ENCODE measurements around the gene POLG. TPM values are rescaled to one million over a fixed set of nuclear protein-coding genes. Genes with fewer than 3 reads are reported as not detected.

The POLG gene
- total and polyA plus RNA-seq, 2 of the 13 experiments (the other 11 are each of a cell fraction or from before 2014, with no cell fraction given) = 26.6 to 35.5 TPM

- TF ChIP-seq TCF12 (IDR thresholded peaks at IDR 0.05) (no peak), TCF12 (CRISPR knock-in tag; IDR thresholded peaks at IDR 0.05) (no peak), GATAD2A (CRISPR knock-in tag; IDR thresholded peaks at IDR 0.05) (0 out of 2 replicates have a peak, but pooled peaks have one; percentile 18), MTA3 (CRISPR knock-in tag; IDR thresholded peaks at IDR 0.05) (peak; percentile 88; the same call in 1 of the 2 replicates), NPAS2 (CRISPR knock-in tag; IDR thresholded peaks at IDR 0.05; ENCODE audit: borderline replicate concordance) (no peak), ZFP41 (CRISPR knock-in tag; IDR thresholded peaks at IDR 0.05; ENCODE audit: borderline replicate concordance) (no peak), TEAD3 (CRISPR knock-in tag; optimal IDR thresholded peaks at IDR 0.05; ENCODE audit: borderline replicate concordance) (peak; percentile 42), TARDBP (CRISPR knock-in tag; IDR thresholded peaks at IDR 0.05) (no peak), MLLT10 (CRISPR knock-in tag; IDR thresholded peaks at IDR 0.05) (no peak), RBAK (CRISPR knock-in tag; IDR thresholded peaks at IDR 0.05) (no peak), ZFP37 (CRISPR knock-in tag; IDR thresholded peaks at IDR 0.05; ENCODE audit: borderline replicate concordance) (peak; percentile 91), ZNF646 (CRISPR knock-in tag; IDR thresholded peaks at IDR 0.05) (no peak)
- TF ChIP-seq, protein P1, sequence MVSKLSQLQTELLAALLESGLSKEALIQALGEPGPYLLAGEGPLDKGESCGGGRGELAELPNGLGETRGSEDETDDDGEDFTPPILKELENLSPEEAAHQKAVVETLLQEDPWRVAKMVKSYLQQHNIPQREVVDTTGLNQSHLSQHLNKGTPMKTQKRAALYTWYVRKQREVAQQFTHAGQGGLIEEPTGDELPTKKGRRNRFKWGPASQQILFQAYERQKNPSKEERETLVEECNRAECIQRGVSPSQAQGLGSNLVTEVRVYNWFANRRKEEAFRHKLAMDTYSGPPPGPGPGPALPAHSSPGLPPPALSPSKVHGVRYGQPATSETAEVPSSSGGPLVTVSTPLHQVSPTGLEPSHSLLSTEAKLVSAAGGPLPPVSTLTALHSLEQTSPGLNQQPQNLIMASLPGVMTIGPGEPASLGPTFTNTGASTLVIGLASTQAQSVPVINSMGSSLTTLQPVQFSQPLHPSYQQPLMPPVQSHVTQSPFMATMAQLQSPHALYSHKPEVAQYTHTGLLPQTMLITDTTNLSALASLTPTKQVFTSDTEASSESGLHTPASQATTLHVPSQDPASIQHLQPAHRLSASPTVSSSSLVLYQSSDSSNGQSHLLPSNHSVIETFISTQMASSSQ (IDR thresholded peaks at IDR 0.05; ENCODE audit: low read depth) = no peak
- TF ChIP-seq, protein P1 (CRISPR knock-in tag; IDR thresholded peaks at IDR 0.05; ENCODE audit: borderline replicate concordance) = no peak
- TF ChIP-seq, protein P2, sequence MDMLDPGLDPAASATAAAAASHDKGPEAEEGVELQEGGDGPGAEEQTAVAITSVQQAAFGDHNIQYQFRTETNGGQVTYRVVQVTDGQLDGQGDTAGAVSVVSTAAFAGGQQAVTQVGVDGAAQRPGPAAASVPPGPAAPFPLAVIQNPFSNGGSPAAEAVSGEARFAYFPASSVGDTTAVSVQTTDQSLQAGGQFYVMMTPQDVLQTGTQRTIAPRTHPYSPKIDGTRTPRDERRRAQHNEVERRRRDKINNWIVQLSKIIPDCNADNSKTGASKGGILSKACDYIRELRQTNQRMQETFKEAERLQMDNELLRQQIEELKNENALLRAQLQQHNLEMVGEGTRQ (IDR thresholded peaks at IDR 0.05; ENCODE audit: low read depth, low read length) = no peak
- TF ChIP-seq, protein P2 (CRISPR knock-in tag; IDR thresholded peaks at IDR 0.05; ENCODE audit: borderline replicate concordance) = no peak
These were observed 27.0 kb upstream of the POLG start (continued) for GRCh38 chr15:89361451-89362202.

Data from HepG2 (cell line).